HG03135 (cell line): ENCODE data around the gene RBM42.
A peak's percentile ranks its signal among the peaks of the same experiment; 100 is the strongest.

ENCODE experiments used
- ATAC-seq: cut with Tn5 transposase; IDR thresholded peaks from one replicate; pipeline ENCODE4 v1.9.1; 2021; ENCODE audit warnings: mild to moderate bottlenecking, moderate library complexity; ENCODE audit not compliant: unreplicated experiment

Gene RBM42

GRCh38 chr19:35619290-35619923, 9.4 kb upstream of the RBM42 start:
- ATAC-seq, result no peak

- ATAC-seq, result no peak
Measured at GRCh38 chr19:35620001-35620400, 8.8 kb upstream of the RBM42 start.

GRCh38 chr19:35621708-35622107, 7.1 kb upstream of the RBM42 start:
- ATAC-seq, result no peak

GRCh38 chr19:35622750-35623149, 6.1 kb upstream of the RBM42 start:
- no peak for ATAC-seq

- no peak for ATAC-seq
Measured at GRCh38 chr19:35623327-35624010, 5.4 kb upstream of the RBM42 start.

GRCh38 chr19:35628264-35628564, 622 bp upstream of the RBM42 start:
- no peak for ATAC-seq

- no peak for ATAC-seq
Measured at GRCh38 chr19:35629332-35629633, 447 bp downstream of the RBM42 start.

- ATAC-seq, result no peak
Measured at GRCh38 chr19:35633727-35634440, 5.0 kb downstream of the RBM42 start.

- ATAC-seq, result no peak
Measured at GRCh38 chr19:35636651-35637050, 7.8 kb downstream of the RBM42 start.

GRCh38 chr19:35637165-35637564, 8.3 kb downstream of the RBM42 start:
- ATAC-seq, result no peak

GRCh38 chr19:35639321-35639639, 10.4 kb downstream of the RBM42 start:
- no peak for ATAC-seq

GRCh38 chr19:35639863-35640262, 11.0 kb downstream of the RBM42 start:
- ATAC-seq, result no peak

GRCh38 chr19:35641515-35642151, 12.8 kb downstream of the RBM42 start, which contains the start of gene ETV2:
Gene ETV2, plus strand, starts transcription at chr19:35641745. Its CDS starts 716 bp downstream, at chr19:35642461.
- no peak for ATAC-seq

GRCh38 chr19:35642312-35642711, 13.5 kb downstream of the RBM42 start:
- ATAC-seq, result no peak

GRCh38 chr19:35642798-35643254, 14.0 kb downstream of the RBM42 start:
- ATAC-seq, result no peak

GRCh38 chr19:35643255-35644205, 14.7 kb downstream of the RBM42 start:
- peak; percentile 35 for ATAC-seq

- ATAC-seq, result peak; percentile 59
Measured at GRCh38 chr19:35644206-35644986, 15.6 kb downstream of the RBM42 start.

GRCh38 chr19:35644987-35645679, 16.3 kb downstream of the RBM42 start:
- no peak for ATAC-seq
